ENCODE data around the gene STK31.
"Not testable (repeated sequence)": the region's sequence is repeated elsewhere in the genome, so short reads cannot be mapped to it uniquely, and the experiment has no call there.

STK31 gene

DNA sequence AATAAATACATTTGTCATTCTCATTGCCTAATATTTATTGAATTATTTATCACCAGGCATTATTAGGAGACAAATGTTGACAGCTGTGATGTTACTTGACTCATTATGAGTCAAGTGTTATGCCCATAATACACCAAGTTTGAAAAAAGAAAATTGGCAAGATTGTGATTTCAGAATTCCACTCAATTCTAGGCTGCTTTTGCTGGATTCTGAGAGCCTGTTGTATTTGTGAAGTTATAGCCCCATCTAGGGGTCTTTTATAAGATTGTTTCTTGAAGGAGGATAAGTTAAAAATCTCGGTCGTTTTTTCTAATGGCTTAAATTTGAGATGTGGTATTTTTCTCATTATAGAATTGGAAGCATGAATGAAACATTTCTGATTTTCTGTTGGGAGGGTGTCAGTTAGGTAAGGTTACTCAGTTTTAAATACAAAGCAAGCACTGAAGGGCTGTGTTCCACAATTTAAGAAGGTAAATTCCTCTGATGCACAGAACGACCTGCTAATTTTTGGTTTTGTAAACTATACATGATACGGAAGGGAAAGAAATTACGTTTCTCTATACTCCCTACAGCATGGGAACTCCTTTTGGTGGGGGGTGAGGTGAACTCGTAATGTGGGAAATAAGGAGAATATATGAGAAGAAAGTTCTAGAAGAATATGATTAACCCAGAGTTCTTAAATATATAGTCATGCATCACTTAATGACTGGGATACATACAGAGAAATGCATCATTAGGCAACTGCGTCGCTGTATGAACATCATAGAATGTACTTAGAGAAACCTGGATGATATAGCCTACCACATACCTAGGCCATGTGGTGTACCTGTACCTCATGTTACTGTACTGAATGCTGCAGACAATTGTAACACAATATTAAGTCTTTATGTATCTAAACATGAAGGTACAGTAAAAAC, 2.6 kb downstream of the STK31 start:
- no peak for DNase-seq (ENCODE audit: low read depth, low spot score)

DNA sequence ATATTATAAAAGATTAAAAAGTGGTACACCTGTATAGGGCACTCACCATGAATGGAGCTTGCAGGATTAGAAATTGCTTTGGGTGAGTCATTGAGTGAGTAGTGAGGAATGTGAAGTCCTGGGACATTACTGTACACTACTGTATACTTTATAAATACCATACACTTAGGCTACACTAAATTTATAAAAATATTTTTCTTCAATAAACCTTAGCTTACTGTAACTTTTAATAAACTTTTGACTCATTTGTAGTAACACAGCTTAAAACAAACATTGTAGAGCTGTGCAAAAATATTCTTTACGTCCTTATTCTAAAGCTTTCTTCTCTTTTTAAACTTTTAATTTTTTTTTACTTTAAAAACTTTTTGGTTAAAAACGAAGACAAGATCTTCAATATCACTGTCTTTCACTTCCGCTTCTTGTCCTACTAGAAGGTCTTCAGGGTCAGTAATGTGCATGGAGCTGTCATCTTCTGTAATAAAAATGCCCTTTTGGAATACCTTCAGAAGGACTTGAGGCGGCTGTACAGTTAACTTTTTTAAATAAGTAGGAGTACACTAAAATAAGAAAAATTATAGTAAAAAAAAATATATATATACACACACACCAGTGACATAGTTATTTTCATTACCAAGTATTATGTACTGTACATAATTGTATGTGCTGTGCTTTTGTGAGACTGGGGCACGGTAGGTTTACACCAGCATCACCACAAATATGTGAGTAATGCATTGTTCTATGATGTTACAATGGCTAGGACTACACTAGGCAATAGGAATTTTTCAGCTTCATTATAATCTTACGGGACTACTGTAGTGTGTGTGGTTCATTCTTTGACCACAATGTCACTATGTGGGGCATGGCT, 3.5 kb downstream of the STK31 start:
- no peak for DNase-seq (ENCODE audit: low read depth, low spot score)

DNA sequence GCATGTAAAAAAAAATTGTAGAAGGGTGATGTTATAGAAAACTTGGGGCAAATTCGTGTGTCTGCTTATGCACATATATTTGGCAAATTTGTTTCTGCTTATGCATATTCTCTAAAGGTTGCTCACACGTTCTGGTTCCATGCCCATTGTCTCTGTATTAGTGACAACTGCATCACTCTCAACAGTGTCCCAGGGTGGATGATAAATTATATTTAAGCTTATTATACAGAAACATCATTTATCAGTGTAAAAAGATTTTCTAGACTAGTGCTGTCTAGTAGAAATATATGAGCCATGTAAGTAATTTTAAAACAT, 4.1 kb downstream of the STK31 start:
- no peak for DNase-seq (ENCODE audit: low read depth, low spot score)

DNA sequence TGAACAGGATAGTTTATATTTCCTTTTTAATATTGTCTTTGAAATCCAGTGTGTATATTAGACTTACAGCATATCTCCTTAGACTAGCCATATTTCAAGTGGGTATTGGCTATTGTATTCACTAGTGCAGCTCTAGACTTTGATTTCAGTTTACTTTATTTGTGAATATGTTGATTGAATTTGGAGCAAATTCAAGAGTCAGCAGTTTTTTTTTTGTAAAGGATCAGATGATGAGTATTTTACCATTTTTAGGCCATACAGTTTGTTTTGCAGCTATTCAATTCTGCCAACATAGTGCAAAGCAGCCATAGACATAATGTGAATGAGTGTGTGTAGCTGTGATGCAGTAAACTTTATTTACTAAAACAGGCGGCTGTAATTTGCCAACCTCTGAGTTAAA, 4.6 kb downstream of the STK31 start:
- no peak for DNase-seq (ENCODE audit: low read depth, low spot score)

DNA sequence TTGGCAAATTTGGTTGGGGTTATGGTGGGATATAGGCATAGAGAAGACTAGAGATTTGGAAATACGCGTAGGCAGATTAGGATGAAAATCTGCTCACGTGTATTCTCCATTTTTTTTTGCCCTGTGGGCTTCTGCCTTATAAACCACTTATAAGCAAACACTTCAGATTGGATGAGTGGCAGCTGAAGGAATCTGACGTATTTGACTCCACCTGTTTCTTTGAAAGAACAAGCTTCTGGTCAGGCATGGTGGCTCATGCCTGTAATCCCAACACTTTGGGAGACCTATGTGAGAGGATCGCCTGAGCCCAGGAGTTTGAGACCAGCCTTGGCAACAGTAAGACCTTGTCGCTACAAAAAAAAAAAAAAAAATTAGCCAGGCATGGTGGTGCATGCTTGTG, 5.1 kb downstream of the STK31 start:
- DNase-seq (ENCODE audit: low read depth, low spot score), result no peak

DNA sequence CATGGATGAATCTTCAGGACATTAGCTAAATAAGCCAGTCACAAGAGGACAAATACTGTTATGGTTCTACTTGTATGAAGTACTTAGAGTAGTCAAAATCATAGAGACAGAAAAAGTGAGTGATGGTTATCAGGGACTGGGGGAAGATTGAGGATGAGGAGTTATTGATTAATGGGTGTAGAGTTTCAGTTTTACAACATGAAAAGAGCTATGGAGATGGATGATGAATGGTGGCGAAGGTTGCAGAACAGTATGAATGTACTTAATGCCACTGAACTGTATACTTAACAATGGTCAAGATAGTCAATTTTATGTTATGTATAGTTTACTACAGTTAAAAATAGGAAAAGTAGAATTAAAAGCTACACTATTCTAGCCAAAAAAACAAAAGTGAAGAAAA, 7.8 kb downstream of the STK31 start:
- no peak for DNase-seq (ENCODE audit: low read depth, low spot score)

DNA sequence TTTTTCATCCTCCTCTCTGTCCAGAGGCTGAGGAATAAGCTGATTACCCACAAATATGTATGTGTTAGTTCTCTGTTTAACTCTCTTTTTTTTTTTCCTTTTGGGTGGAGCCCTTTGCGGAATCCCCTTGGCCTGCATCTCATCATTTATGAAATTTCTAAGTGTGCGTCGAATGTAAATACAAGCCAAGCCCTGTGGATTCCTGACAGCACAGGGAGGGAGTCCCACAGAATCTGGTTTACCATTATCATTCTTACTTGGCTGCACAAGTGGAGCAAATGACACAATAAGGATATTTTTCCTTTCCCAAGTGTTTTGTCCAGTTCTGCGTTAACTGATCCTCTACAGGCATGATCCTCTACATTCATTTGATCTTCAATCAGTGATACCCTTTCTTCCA, 11.4 kb downstream of the STK31 start:
- no peak for DNase-seq (ENCODE audit: low read depth, low spot score)

DNA sequence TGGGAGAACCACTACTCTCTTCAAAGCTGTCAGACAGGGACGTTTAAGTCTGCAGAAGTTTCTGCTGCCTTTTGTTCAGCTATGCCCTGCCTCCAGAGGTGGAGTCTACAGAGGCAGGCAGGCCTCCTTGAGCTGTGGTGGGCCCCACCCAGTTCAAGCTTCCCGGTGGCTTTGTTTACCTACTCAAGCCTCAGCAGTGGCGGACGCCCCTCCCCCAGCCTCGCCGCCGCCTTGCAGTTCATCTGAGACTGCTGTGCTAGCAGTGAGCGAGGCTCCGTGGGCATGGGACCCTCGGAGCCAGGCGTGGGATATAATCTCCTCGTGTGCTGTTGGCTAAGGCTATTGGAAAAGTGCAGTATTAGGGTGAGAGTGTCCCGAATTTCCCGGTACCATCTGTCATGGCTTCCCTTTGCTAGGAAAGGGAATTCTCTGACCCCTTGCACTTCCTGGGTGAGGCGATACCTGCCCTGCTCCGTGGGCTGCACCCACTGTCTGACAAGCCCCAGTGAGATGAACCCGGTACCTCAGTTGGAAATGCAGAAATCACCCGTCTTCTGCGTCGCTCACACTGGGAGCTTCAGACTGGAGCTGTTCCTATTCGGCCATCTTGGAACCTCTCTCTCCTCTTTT, 12.7 kb downstream of the STK31 start:
- DNase-seq (ENCODE audit: low read depth, low spot score), result not testable (repeated sequence)

DNA sequence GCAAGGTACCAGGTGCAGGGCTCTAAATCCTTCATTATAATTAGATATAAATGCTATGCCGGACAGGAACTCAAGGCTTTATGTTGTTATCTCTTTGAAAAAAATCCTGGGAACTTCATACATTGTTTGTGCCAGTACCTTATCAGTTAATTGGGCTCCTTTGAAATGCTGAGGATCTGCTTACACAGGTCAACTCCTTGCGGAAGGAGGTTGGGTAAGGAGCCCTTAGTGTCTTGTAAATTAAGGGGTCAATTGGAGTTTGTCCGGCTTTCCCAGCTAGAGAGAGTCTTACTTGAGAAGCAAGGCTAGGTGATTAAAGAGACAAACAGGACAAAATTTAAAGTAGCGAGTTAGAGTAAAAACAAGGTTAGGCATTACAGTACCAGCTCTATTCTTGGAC, 14.1 kb downstream of the STK31 start:
- not testable (repeated sequence) for DNase-seq (ENCODE audit: low read depth, low spot score)

DNA sequence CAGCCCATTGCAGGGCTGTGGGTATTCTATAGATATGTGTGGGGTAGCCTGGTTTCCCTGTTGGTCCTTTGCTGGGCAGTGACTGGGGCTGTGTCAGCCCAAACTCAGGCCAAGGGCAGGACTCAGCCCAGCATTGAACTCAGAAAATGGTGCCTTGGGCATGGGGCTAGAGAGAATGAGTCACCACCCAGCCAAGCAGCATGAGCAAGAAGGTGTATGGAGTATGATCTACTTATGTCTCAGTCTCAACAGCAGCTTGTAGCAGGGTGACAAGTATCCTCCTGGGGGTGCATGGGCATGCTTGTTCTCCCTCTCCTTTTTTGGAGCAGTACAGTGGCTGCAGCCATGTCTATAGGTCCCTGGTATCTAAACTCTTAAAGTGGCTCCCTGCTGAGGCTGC, 32.0 kb downstream of the STK31 start:
- no peak for DNase-seq (ENCODE audit: low read depth, low spot score)

DNA sequence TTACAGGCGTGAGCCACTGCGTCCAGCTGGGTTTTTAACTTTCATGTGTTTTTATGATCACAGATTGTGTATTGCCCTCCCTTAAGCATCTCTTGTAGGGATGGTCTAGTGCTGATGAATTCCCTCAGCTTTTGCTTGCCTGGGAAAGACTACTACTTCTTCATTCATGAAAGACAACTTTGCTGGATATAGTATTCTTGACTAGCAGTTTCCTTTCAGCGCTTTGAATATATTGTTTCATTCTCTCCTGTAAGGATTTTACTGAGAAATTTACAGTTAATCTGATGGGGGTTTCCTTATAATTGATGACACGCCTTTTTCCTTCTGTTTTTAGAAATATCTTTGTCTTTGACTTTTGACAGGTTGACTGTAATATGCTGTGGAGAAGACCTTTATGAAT, 33.2 kb downstream of the STK31 start:
- DNase-seq (ENCODE audit: low read depth, low spot score), result no peak

DNA sequence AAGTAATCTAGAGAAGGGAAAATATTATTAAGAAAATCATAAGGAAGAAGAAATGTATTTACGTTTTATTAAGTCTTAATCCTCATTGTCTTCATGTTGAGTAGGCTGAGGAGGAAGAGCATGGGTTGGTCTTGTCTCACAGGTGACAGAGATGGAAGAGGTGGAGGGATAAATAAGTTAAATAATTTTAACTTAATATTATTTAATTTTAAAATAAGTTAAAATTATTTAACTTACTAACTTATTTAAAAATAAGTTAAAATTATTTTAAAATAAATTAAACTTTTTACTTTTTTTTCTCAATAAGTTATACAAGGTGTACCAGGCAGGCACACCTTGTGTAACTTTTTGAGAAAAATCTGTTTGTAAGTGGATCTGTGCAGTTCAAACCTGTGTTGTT, 36.6 kb downstream of the STK31 start:
- no peak for DNase-seq (ENCODE audit: low read depth, low spot score)

DNA sequence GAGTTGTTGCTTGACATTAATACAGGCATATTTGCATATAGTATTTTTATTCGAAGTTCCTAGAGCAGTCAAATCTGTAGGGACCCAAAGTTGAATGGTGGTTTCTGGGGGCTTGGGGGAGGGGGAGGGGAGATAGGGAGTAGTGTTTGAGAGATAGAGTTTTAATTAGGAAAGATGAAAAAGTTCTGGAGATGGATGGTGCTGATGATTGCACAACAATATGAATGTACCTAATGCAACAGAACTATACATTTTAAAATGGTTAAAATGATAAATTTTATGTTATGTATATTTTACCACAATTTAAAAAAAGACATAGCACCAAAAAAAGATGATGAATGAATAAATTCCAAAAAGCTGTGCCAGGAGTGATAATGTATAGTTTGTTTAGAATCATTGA, 41.8 kb downstream of the STK31 start:
- no peak for DNase-seq (ENCODE audit: low read depth, low spot score)

DNA sequence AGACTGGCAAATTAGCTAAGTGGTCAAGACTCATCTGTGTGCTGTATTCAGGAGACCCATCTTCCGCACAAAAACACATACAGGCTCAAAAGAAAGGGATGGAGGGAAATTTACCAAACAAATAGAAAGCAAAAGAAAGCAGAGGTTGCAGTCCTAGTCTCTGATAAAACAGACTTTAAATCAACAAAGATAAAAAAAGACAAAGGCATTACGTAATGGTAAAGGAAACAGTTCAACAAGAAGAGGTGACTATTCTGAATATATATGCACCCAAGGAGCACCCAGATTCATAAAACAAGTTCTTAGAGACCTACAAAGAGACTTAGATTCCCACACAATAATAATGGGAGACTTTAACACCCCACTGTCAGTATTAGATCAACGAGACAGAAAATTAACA, 48.8 kb downstream of the STK31 start:
- not testable (repeated sequence) for DNase-seq (ENCODE audit: low read depth, low spot score)

DNA sequence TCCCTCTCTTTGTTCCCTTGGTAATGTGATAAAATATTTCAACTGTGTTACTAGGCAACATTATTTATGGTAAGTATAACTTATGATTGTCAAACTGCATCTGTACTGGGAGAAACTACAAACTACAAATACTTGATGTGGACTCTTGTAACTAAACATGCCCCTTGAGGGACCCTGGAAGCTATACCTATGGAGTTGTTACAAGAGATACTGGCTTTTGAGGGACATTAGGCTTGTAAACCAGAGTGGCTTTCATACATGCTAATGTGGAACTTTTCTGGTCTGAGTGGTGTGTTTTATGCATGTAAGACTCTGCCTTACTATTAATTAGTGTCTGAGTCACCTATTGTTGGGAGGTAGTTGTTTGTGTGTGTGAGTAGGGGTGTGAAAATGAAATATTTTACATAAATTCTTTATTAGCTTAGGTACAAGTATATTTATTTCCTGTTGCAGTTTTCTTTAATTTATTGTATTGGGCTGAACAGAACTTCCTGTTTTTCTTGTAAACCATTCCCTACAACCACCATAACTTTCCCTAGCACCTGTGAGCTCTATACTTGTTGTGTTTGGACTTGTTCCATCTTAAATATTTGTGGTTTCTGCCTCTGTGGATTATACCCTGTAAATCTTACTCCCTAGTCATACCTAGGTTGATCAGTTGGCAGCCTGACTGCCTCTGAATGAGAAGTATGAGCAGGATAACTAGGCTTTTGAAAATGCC, 49.8 kb downstream of the STK31 start:
- no peak for DNase-seq (ENCODE audit: low read depth, low spot score)

DNA sequence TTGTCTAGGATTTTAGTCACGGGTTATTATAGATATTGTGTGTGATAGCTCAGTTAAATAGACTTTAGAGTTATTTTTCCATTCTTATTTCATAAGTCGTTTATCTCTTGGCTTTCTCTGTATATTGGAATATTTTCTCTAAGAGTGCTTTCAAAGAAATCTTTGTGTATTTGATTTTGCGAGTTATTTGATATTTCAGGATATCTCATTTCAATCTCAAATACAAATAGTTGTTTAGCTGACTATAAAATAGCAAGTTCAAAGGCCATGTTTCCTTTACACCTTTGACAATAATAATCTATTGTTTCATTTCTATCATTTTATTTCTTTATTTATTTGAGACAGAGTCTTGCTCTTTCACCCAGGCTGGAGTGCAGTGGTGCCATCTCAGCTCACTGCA, 55.9 kb downstream of the STK31 start:
- DNase-seq (ENCODE audit: low read depth, low spot score), result no peak

DNA sequence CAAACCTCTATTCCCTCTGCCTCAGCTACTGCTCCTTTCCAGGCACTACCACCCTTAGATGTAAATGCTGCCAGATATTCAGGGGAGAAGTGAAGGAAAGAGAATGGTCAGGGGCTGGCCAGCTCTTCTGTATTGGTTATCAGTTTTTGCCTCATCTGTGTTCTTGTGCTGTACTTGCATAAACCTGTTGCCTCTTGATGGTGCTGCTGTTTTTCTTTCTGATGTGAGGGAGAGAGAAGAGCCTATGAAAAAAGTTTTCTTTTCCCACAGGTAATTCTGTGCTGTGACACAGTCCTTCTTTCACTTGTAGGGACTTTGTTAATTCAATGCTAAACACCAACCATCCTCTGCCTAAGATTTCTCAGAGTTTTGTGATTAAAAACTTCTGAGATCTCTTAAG, 57.5 kb downstream of the STK31 start:
- DNase-seq (ENCODE audit: low read depth, low spot score), result no peak

DNA sequence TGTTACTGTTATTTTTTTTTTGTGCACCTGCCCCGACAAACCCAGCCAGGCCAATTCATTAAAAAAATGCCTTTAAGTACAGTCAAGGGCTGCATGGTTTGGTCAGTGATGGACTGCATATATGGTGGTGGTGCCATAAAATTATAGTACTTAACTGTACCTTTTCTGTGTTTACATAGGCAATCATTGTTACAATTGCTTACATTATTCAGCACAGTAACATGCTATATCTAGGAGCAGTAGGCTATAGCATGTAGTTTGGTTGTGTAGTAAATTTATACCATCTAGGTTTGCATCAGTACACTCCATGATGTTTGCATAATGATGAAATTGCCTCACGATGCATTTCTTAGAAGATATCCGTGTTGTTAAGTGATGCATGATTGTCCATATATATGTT, 58.0 kb downstream of the STK31 start:
- DNase-seq (ENCODE audit: low read depth, low spot score), result no peak

DNA sequence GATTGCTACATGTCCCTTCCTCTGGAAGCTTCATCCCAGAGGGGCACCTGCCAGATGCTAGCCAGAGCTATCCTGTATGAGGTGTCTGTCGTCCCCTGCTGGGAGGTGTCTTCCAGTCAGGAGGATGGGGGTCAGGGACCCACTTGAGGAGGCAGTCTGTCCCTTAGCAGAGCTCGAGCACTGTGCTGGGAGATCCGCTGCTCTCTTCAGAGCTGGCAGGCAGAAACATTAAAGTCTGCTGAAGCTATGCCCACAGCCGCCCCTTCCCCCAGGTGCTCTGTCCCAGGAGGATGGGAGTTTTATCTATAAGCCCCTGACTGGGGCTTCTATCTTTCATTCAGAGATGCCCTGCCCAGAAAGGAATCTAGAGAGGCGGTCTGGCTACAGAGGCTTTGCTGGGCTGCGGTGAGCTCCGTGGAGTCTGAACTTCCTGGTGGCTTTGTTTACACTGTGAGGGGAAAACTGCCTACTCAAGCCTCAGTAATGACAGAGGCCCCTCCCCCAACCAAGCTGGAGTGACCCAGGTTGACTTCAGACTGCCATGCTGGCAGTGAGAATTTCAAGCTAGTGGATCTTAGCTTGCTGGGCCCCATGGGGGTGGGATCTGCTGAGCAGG, 69.3 kb downstream of the STK31 start:
- not testable (repeated sequence) for DNase-seq (ENCODE audit: low read depth, low spot score)

DNA sequence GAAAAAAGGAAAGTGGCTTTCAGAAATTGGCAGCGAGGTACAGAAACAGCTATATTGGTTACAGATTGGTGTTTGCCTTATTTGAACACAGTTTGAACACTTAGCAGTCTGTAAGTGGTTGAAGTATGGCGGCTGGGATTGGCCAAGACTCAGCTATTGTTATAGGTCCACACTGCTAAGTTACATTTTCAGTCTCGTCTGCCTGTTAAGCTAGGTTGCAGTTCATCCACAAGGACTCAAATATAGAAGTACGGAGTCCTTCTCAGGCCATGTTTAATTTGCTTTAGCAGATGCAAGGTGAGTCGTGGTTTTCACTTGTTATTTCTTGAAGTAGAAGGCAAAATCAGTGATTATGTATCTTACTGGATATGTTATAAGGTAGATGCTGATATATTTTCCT, 73.1 kb downstream of the STK31 start:
- no peak for DNase-seq (ENCODE audit: low read depth, low spot score)

DNA sequence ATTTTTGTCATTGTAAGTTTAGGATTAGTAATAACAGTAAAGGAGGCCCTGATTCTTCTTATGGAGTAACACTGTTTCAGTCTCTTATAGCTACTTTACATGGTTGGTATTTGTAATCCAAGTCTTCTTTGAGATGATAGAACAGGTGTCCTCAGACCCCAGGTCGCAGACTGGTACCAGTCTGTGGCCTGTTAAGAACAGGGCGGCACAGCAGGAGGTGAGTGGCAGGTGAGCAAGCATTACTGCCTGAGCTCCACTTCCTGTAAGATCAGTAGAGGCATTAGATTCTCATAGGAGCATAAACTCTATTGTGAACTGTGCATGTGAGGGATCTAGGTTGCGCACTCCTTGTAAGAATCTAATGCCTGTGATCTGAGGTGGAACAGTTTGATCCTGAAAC, 77.3 kb downstream of the STK31 start:
- DNase-seq (ENCODE audit: low read depth, low spot score), result no peak

Measured in activated naive CD8-positive, alpha-beta T cell treated with anti-CD3 and anti-CD28 coated beads, Interleukin-2, amount 50 U/mL, for 16 hours (primary cell).